HG03135 (cell line): ENCODE results near the gene BTN1A1.
"Not testable (repeated sequence)": the region's sequence is repeated elsewhere in the genome, so short reads cannot be mapped to it uniquely, and the experiment has no call there.

ENCODE experiments used
- ATAC-seq: cut with Tn5 transposase; IDR thresholded peaks from one replicate; pipeline ENCODE4 v1.9.1; 2021; ENCODE audit warnings: mild to moderate bottlenecking, moderate library complexity; ENCODE audit not compliant: unreplicated experiment

Gene BTN1A1

GRCh38 chr6:26536571-26537159, 36.6 kb downstream of the BTN1A1 start:
- ATAC-seq, result no peak

- peak; percentile 41 for ATAC-seq
Observed at GRCh38 chr6:26537160-26537845, 37.2 kb downstream of the BTN1A1 start.

GRCh38 chr6:26537846-26538571, 37.9 kb downstream of the BTN1A1 start, which contains the start of gene HMGN4:
Gene HMGN4, plus strand, starts transcription at chr6:26538366. Its CDS starts 6,841 bp downstream, at chr6:26545207.
- ATAC-seq, result peak; percentile 52

- peak; percentile 1 for ATAC-seq
Observed at GRCh38 chr6:26538572-26538902, 38.4 kb downstream of the BTN1A1 start.

GRCh38 chr6:26539071-26539615, 39.0 kb downstream of the BTN1A1 start:
- no peak for ATAC-seq

- no peak for ATAC-seq
Observed at GRCh38 chr6:26541579-26541978, 41.5 kb downstream of the BTN1A1 start.

GRCh38 chr6:26543953-26544352, 43.9 kb downstream of the BTN1A1 start:
- ATAC-seq, result no peak

GRCh38 chr6:26544473-26544872, 44.4 kb downstream of the BTN1A1 start:
- ATAC-seq, result no peak

- no peak for ATAC-seq
Observed at GRCh38 chr6:26545627-26546026, 45.5 kb downstream of the BTN1A1 start.

- not testable (repeated sequence) for ATAC-seq
Observed at GRCh38 chr6:26547363-26547762, 47.3 kb downstream of the BTN1A1 start.

- ATAC-seq, result no peak
Observed at GRCh38 chr6:26550250-26550993, 50.3 kb downstream of the BTN1A1 start.

- ATAC-seq, result no peak
Observed at GRCh38 chr6:26552205-26552604, 52.1 kb downstream of the BTN1A1 start.

- no peak for ATAC-seq
Observed at GRCh38 chr6:26552640-26553188, 52.6 kb downstream of the BTN1A1 start.

- ATAC-seq, result peak; percentile 43
Observed at GRCh38 chr6:26553264-26553634, 53.1 kb downstream of the BTN1A1 start.

GRCh38 chr6:26553635-26554446, 53.7 kb downstream of the BTN1A1 start:
- peak; percentile 31 for ATAC-seq

GRCh38 chr6:26554447-26554696, 54.3 kb downstream of the BTN1A1 start:
- ATAC-seq, result no peak

- peak; percentile 32 for ATAC-seq
Observed at GRCh38 chr6:26554697-26555504, 54.8 kb downstream of the BTN1A1 start.

- ATAC-seq, result no peak
Observed at GRCh38 chr6:26555505-26556262, 55.6 kb downstream of the BTN1A1 start.
